NCI-H2107 treated with DMSO at 0.1 percent for 48 hours (cell line): Measurements from ENCODE around the gene ZBTB16.

Experiments
- DNase-seq: peaks from one replicate; lab custom pipeline; 2025; ENCODE audit not compliant: unreplicated experiment; lab: John Stamatoyannopoulos, UW

ZBTB16 gene

DNA sequence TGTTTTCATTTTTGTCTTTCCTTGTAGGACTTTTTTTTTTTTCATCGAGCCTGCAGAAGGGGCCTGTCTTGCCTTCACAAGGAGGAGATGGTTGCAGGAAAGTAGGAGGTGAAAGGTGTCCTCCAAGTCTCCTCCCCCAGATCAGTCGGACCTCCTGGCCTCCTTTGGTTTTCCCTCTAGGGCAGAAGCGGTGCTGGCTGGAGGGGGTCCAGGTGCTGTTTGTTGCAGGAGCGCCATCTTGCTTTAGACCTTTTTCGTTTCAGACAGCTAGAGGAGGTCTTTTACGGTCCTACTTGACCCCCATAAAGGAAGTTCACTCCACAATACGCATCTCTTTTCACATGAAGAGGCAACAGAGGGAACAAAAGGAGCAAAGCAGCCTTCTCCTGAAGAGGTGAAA is 66.0 kb downstream of the ZBTB16 start:
- no peak for DNase-seq

DNA sequence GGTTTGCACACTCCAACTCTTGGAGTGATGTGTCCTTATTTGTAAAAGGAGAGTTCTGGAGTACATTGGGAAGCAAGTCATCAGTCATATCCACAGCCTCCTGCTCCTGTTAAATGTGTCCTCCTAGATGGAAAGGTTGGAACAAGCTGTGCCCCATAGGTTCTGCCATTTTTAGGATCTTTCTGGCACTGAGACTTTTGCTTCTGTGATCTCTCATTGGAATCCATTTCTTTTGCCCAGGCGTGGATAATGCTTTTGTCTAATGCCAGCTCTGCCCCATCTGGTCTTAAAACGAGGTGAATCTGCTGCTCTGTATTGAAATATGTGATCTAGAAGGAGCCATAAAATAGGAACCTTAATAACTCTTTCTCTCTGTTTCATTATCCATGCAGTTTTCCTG is 66.4 kb downstream of the ZBTB16 start:
- no peak for DNase-seq

DNA sequence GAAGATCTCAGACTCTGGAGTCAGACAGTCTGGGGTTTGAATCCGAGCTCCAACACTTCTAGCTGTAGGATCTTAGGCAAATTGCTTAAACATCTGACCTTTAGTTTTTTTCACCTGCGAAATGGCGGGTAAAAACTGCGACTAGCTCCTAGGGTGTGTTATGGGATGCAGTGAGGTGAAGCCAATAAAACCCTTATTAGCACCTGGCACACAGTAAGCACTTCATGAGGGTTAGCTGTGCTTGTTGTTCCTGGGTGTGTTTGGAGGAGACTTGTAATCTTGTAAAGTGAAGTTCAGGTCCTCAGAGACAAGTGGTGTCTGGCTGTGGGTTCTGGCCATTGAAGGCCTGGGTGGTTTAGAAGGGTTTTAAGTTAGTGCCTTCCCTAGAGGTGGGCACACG is 68.9 kb downstream of the ZBTB16 start:
- no peak for DNase-seq

DNA sequence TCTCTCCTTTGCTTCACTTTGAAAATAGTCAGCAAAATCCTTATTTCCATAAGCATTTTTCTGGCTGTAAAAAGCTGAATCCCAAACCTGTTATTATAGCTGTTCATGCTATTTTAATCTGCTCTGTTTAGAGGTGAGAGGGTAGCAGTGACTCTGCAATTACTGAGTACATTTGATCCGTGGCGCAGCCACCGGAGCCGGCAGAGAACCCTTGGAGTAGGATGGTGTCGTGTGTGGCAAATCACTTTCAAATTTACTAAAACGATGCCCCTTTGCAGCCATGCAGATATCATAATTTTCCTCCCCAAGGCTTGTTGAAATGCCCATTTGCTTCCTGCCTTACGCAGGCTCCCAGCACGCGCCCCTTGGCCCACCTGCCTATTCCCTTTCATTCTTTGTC is 69.6 kb downstream of the ZBTB16 start:
- no peak for DNase-seq

DNA sequence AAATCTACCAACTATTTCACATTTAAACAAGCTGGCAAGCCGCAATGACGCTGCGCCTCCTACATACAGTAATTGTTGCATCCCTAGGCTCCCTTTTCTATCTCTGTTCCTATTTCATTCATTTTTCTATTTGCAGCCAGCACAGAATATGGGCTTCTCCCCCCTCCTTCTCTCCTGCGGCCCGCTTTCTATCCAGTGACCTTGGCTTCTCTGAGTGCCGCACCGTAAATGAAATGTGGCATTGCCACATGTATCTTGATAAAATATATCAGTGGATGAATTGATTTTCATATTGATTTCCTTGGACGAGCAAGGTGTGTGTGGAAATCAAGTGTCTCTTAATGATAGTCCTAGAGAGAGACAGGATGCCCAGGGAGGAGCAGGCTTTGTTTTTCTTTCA is 70.2 kb downstream of the ZBTB16 start:
- no peak for DNase-seq

DNA sequence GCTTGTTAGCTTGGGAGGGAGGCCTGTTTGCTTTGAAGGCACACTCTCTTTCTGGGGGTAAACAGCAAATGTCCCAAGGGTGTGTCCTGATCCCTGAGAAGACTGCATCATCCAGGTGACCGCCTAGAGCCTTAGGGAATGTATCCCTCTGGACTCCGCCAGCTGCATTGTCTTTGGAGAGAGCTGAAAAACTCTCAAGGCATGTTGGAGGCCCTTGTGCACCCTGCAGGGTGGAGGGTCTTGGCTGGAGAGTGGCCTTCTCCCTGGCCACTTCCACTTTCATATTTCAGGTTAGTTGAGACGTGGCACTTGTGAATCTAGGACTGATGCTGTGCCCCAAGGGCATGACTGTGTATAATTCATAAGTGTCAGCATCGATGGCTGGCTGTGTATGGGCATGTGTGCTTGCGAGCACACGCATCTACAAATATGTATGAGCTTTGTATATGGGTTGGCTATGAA is 70.6 kb downstream of the ZBTB16 start:
- DNase-seq: no peak

DNA sequence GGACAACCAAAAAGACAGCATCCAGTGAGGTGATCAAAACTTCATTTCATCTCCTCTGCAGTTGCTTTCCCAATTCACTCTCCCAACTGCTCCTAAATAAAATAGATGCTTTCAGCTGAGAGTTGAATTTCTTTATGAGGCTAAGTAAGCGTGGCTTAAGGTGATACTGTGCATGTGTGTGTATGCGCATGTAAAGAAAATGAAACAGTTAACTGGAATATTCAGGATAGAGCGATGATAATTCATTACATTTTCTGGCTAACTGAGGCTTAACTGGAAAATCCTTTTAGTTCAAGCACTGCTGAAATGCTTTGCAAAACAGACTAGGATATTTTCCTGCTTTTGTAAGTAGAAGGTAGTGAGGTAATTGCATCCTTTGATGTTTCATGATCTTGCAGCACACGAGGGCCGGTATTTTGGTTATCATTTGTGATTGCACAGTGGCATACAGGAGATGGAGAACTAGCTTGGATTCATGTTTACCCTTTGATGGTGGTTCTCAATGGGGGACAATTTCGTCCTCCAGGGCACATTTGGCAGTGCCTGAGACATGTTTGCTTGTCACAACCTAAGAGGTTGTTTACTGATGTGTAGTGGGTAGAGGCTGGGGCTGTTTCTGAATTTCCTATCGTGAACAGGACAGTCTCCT is 71.2 kb downstream of the ZBTB16 start:
- no peak for DNase-seq

DNA sequence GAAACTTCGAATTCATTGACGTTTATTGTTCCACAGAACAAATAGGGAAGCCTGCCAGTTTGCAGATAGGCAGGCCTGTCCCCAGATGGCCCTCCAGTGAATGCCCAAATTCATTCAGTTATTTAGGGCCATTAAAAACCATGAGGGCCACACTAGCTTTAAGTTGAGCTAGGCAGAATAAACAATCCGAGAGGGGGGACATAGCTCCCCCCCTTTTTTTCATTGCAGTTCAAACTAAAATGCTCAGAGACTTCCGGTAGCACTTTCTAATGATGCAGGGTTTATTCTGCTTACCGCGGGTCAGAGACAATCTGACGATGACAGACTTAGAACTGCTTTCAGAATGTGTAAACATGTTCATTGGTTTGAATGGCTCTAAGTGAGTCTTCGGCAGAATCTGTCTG is 72.0 kb downstream of the ZBTB16 start:
- DNase-seq: no peak

DNA sequence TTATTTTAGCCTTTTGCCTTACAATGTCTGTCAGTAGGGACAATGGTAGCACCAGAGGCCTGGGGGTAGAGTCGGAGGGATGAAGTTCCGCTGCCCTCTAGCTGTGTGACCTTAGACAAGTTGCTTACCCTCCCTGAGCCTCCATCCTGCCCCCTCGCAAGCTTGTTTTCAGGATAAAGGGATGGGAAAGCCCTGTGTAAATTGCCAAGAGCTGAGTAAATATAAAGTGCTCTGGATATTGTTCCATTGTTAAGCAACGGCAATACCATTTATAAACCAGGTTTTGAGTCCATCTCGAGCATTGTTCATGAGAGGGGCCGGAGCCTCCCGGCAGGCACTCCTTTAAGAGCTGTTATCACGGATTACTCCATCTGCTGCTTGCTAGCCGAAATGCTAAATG is 72.9 kb downstream of the ZBTB16 start:
- no peak for DNase-seq

DNA sequence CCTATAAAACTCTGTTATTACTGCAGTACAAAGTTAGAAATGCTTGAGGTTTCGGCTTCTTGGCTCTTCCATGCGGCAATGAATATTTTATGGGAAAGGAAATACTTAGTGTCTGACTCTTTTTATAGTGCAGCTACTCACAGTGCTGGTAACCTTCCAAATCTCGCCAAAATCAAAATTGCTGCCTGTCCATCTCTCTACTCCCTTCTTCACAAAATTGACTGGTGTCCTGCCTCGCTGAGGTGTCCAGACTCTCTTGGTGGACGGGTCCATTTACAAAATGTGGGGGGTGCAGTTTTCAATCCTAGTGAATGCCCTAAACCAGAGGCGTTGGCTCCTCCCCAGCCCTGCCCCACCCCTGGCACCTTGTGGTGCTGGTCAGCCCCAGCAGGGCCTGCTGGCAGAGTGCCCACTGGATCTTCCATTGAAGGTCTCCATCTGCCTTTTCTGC is 73.5 kb downstream of the ZBTB16 start:
- DNase-seq: no peak

DNA sequence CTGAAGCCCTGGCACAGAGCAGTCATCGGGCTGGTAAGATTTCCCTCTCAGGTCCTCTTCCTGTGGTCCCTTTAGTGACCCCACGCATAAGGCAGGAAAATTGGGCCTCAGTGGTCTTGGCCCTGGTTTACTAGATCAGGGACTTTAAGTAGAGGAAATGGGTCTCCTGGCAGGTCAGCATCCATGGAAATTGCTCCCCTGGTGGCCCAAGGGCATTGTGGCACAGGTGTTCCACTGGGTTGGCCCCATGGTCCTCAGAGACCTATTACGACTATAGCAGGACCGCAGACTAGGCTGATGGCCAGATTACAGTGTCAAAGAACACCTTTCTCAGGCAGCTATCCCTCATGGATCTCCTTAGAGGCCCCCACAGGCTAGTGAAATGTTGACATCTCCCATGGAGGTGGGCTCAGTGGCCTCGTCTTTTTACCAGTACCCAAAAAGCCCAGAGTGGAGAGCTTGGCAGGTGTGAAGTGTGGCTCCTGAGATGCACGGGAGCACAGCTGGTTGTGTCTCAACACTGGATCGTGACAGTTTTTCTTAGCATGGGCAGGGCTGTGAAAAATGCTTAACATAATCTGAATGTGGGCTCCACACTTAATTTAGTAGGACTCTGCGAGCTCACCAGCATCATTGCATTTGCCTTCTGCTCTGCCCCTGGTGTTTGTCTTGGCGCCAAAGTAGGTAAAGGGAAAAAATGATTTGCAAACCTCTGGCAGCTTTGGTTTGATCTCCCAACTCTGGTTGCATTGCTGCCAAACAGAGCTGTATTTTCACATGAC is 74.2 kb downstream of the ZBTB16 start:
- no peak for DNase-seq

DNA sequence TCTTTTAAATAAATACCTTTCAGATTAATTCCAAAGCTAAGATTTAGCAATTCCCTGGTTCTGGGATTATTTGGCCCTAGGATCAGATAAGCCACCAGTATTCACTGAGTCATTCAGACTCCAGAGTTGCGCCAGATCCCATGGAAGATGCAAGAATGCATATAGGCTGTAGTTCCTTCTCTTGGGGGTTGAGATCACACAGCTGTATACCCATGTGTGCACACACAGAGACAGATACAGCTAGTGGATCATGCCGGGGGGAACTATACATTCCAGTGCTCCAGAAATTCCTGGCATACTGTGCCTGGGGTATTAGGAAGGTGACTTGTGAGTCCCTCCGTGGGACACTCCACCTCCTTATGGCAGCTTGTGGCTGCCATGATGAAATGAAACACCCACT is 75.4 kb downstream of the ZBTB16 start:
- no peak for DNase-seq

DNA sequence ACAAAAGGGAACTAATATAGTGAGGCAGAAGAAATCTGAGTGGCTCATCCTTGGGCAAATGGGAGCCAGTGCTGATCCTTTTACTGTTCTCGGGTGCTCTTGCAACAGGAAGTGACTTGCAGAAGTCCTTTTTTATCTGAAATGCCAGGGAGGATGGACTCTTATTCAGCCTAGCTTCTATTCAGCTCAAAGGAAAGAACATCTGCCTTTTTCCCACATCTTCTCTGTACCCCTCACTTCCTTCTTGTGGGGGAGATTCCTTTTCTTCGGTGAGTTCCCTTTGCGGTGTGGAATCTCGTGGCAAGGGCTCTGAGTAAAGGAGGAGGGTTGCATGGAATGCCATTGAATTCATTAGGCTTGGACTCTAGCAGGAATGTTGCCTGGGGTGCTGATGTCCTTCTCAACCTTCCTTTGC is 76.2 kb downstream of the ZBTB16 start:
- no peak for DNase-seq

DNA sequence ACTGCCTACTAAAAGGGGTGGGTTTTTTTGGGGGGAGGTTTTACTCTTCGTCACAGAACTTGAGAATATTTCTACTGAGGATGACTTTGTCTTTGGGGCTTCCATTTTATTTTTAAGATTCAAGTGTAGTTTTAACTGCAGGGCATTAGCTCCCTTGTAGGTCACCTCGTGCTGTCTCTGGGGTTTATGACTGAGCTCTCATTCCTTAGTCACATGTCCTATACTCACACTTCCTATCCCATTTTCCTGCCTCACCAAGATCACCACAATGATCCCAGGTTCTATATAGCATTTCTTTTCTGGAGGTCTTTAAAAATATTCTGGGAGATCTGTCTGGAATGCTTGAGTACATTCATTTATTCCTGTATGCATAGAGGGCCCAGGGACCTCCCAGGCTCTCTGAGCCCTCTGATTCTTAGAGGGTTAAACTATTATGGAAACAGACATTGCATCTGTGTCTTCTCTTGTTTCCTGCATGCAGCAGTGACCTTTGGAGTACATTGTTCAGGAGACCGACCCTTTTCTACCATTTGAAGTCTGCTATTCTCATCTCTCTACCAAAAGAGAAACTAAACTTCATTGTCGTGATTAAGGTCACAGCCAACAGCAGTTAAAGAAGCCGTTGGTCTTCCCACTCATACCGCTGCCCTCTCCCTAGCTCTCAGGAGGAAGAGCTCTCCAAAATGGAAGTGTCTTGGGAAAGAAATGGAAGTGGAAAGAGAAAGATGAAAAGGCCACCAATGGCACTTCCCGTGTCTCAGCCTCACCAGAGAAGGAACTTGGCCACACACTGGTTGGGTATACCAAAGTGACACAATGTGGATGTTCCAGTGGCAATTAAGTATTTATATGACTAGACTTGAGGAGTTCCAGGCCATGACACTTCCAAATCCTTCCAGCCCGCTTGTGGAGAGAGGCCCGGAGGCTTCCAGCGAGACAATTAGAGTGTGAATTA is 77.5 kb downstream of the ZBTB16 start:
- no peak for DNase-seq

DNA sequence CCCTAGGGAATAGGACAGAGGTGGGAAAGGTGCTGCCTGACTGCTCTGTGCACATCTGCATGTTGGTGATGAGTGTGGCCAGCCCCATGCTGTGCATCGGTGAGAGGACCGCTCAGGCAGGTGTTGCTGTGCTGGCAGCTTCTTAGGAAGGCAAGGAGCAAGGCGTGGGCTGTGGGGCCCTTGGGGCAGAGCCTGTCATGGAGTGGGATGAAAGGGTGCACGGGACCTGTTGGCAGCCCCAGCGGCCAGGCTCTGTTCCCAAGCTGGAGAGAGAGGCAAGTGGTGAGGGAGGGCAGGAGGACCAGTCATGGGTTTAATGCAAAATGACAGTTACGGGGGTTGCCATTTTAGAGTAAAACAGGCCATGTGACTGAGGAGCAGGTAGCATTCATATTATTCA is 78.3 kb downstream of the ZBTB16 start:
- no peak for DNase-seq

DNA sequence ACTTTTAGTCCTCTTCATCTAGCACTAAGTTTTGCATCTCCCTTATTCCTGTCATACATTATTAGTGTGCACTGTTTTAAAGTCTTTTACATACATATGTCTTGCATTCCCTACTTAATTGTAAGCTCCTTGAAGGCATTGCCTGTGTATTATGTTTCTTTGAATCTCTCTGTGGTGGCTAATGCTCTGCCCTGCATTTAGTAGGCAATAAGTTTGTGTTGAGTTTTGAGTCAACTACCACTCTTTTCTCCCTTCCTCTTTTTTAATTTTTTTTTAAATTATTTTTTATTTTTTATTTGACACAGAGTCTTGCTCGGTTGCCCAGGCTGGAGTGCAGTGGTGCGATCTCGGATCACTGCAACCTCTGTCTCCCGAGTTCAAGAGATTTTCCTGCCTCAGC is 78.9 kb downstream of the ZBTB16 start:
- no peak for DNase-seq

DNA sequence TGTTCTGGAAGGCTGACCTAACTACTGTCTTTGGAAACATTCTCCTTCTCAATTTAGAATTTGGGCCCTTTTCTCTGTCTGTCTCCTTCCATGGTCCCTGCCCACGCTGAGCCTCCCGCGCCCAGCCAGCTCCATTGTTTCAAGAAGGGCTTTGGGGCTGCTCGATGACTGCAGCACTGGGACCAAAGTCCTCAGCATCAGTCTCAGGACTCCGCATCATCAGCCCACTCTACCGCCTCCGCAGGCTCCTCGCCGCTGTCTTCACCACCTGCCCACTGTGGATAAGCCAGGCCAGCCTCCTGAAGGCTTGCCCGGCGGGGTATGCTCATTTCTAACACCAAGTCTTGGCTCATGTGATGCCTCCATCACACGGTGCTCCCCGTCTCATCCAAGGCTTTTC is 81.3 kb downstream of the ZBTB16 start:
- no peak for DNase-seq

DNA sequence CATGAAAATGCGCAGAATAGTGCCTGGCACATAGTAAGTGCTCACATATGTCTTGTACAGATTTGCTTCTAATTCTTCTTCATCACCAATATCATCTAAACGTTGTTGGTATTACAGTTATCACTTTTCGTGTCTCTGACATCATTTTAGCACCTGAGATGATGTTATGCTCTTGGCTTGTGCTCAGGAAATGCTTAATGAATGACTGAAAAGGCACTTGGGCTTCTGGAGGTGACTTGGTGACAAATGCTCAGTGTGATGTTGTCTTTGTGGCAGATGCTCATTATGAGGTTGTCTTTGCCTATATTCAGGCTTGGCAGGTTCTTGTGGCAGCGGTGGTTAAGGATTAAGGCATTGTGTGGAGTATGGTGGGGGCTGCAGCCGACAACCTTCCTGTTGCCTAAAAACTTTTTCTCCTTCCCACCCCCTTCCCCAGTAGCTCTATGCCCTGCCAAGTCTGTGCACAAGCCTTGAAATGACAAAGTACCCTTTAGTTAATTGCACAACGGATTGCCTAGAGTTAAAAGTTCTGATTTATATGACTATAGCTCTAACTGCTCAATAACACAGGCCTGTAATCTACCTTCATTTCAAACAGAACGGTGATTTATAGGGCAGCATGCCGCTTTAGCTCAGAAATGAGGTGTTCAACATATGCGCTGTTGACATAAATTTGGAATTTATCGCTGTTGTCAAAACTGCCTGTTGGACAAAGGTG is 82.5 kb downstream of the ZBTB16 start:
- DNase-seq: no peak

DNA sequence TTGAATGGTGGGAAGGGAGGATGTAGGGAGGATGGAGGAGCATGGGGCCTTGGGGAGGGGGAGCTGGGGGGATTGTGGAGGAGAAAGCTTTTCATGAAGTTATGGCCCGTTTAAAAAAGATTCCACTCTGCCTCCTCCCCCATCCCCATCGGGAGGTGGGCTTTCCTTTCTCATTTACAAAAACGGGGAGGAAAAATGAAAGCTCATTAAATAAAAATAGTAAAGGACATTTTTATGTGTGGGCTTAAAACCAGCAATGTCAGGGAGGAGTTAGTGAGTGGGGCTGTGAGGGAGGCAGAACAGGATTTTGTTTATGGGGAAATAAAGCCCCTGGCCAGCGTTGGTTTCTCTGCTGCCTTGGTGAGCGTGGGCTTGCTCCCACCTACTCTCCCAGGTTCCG is 83.2 kb downstream of the ZBTB16 start:
- no peak for DNase-seq

DNA sequence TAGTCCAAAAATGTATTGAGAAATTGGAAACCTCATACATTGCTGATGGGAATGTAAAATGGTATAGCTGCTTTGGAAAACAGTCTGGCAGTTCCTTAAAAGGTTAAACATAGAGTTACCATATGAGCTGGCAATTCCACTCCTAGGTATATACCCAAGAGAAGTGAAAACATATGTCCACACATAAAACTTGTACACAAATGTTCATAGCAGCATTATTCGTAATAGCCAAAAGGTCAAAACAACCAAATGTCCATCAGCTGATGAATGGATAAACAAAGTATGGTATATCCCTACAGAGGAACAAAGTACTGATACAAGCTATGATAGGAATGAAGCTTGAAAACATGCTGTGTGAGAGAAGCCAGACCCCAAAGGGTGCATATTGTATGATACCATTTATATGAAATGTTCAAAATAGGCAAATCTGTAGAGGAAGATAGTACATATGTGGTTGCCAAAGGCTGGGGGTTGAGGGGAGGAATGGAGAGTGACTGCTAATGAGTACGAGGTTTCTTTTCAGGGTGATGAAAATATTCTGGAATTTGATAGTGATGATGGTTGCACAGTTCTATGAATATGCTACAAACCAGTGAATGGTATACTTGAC is 85.8 kb downstream of the ZBTB16 start:
- DNase-seq: no peak
